HG03460 (cell line): ENCODE data around the gene ADCY10.
"Not testable (repeated sequence)": the region's sequence is repeated elsewhere in the genome, so short reads cannot be mapped to it uniquely, and the experiment has no call there.

ENCODE experiments used
- ATAC-seq: cut with Tn5 transposase; IDR thresholded peaks from one replicate; pipeline ENCODE4 v1.9.1; 2021; ENCODE audit not compliant: unreplicated experiment

ADCY10 gene

GRCh38 chr1:167893798-167894197 lies 20.1 kb downstream of the ADCY10 start:
- ATAC-seq: no peak

- ATAC-seq: no peak
These were observed 23.5 kb downstream of the ADCY10 start for GRCh38 chr1:167890400-167890799.

GRCh38 chr1:167887187-167887586 lies 26.7 kb downstream of the ADCY10 start:
- not testable (repeated sequence) for ATAC-seq

- no peak for ATAC-seq
These were observed 31.6 kb downstream of the ADCY10 start for GRCh38 chr1:167882376-167882775.

GRCh38 chr1:167881786-167882185 lies 32.1 kb downstream of the ADCY10 start:
- ATAC-seq: no peak

- ATAC-seq: no peak
These were observed 32.9 kb downstream of the ADCY10 start for GRCh38 chr1:167881069-167881468.

GRCh38 chr1:167880580-167881021 lies 33.3 kb downstream of the ADCY10 start:
- ATAC-seq: no peak

- no peak for ATAC-seq
These were observed 34.4 kb downstream of the ADCY10 start for GRCh38 chr1:167879508-167879907.

GRCh38 chr1:167878372-167879160 lies 35.4 kb downstream of the ADCY10 start:
- ATAC-seq: no peak

GRCh38 chr1:167876597-167877175 lies 37.2 kb downstream of the ADCY10 start:
- ATAC-seq: no peak

- no peak for ATAC-seq
These were observed 42.6 kb downstream of the ADCY10 start for GRCh38 chr1:167871331-167871730.

- not testable (repeated sequence) for ATAC-seq
These were observed 44.6 kb downstream of the ADCY10 start for GRCh38 chr1:167869157-167870001.

- ATAC-seq: not testable (repeated sequence)
These were observed 47.1 kb downstream of the ADCY10 start for GRCh38 chr1:167866739-167867414.

- ATAC-seq: not testable (repeated sequence)
These were observed 47.6 kb downstream of the ADCY10 start for GRCh38 chr1:167866326-167866725.

GRCh38 chr1:167865804-167866308 lies 48.1 kb downstream of the ADCY10 start:
- not testable (repeated sequence) for ATAC-seq

- not testable (repeated sequence) for ATAC-seq
These were observed 48.7 kb downstream of the ADCY10 start for GRCh38 chr1:167865193-167865592.

- no peak for ATAC-seq
These were observed 49.4 kb downstream of the ADCY10 start for GRCh38 chr1:167864392-167865032.

- no peak for ATAC-seq
These were observed 50.0 kb downstream of the ADCY10 start for GRCh38 chr1:167863921-167864279.

- not testable (repeated sequence) for ATAC-seq
These were observed 50.6 kb downstream of the ADCY10 start for GRCh38 chr1:167863191-167863920.
